HG03095 (cell line): ENCODE data around the gene DSG3.
"Not testable (repeated sequence)": the region's sequence is repeated elsewhere in the genome, so short reads cannot be mapped to it uniquely, and the experiment has no call there.

Experiments used
- ATAC-seq: cut with Tn5 transposase; IDR thresholded peaks from one replicate; pipeline ENCODE4 v1.9.1; 2021; ENCODE audit warnings: moderate library complexity; ENCODE audit not compliant: unreplicated experiment

Gene DSG3

DNA sequence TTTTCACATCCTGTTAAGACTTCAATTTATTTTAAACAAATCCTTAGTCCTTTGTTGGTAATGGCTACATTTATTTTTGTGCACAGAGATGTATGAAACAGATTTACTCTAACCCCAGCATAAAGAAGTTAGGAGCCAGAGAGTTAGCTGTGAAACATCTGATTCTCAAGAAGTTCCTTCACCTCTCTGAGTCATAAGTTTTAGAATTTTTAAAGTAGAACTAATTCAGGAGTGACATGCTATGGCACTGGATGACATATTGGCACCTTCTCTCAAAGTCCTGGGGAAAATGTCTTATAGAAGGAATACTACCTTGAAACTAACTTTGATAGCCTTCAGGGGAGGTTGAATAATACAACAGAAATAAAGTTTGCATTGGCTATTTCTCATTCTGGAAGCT, 44.0 kb downstream of the DSG3 start:
- ATAC-seq = no peak

DNA sequence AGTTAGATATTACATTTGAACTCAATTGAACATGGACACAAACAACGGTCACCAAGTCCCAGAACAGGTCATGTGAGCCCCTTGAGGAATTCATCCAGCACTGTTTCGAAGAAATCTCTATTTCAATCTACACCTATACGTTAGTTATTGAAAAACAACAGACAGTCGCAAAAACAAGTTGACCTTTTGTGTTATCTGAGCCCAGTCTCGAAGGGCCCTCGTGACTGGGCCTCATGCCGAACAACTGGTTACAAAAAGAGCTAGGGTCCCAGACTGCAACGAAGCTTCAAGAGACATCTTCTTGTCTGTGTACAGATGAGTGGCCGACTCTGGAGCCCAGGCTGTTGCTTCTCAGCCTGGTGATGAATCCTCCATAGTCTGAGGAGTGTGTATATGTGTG, 45.1 kb downstream of the DSG3 start:
- no peak for ATAC-seq

DNA sequence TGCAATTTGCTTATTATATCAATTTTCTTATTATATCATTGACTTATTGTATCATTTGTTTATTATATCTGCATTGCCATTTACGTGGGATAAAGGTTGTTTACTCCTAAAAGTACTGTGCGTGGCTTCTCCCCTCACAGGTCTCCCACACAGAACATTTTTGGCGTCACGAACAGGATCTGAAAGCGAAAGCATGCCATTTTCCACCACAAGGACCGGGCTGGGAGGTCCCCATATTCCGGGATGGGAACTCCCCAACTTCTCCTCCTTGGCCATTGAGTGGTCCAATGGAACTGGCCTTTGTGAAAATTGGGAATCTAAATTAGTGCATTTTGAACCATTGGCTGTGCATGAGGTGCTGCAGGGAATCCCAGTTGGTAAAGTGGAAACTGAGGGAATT, 45.6 kb downstream of the DSG3 start:
- no peak for ATAC-seq

DNA sequence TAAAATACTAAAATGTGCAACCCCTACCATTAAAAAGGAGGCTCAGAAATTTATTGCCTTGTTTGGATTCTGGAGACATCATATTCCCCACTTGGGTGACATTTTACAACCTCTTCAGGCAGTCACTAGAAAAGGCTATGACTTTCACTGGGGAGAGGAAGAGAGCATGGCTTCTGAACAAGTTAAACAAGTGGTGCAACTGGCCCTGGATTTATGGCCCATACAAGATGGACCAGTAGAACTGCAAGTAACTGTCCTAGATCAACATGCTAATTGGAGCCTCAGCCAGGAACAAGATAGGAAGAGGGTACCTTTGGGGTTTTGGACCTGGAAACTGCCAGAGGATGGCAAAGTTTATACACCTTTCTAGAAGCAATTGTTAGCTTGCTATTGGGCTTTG, 46.4 kb downstream of the DSG3 start:
- ATAC-seq = no peak

DNA sequence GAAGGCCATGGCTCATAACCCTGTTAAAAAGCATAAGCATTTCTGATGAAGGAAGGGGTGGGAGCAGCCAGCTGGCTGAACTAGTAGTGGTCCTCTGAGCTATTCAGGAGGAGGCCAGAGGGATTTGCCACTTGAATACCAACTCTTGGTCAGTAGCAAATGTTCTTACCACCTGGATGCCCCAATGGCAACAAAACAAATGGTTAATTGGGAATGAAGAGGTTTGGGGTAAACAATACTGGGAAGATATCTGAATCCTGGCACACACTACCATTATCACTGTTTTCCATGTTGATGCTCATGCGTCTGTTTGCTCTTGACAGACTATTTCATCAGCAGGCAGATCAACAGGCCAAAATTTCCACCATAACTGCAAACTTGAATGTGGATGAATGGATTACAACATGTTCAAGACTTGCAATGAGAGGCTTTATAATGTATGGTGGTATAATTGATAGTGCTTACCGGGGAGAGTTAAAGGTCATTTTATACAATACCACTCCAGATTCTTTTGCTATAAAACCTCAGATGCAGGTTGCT, 47.2 kb downstream of the DSG3 start:
- not testable (repeated sequence) for ATAC-seq

DNA sequence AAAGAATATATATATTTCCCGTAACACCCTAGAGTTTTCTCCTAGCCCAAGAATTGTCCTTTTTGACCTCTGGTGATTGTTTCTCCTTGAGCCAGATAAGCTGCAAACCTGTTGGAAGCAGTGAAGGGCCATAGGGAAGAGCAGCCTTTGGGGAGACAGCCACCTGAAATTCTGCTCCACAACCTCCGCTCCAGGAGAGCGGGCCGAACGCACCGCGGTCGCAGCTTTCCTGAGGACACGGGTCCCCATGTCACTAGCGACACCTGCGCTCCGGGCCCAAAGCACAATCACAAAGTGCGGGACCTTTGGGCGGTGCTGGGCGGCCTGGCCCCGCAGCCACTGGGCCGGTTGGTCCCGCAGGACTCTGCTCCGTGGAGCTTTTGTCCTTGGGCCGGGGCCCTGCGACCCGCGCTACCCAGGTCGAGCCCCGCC, 49.9 kb downstream of the DSG3 start:
- peak; percentile 0 for ATAC-seq

DNA sequence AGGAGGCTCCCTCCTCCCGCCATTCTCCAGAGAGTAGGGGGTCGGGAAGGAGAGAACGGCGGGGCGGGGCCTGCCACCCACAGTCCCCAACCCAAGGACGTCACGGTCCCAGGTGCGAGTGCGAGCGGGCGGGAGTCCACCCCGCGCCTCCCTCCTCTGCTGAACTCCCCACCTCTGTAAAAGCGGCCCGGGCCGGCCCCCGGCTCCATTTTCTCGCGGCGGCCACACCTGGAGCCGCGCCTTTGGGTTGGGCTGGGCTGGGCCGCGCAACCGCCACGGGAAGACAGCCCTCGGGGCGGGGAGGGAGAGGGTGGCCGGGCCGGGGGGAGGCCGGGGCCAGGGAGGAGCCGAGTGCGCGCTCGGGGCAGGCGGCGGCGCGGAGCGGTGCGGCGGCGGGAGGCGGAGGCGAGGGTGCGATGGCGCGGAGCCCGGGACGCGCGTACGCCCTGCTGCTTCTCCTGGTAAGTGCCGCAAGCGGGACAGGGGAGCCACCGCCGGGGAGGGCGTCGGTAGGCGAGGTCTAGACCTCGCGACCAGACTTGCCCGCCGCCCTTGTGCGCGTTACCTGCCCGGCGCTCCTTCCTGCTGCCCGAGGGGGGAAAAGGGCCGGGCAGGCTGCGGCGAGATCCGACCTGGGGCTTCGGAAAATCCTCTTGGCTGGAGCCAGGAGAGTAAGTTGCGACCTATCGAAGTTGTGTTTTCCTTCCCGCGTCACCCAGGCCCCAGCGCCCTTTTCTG, 50.5 kb downstream of the DSG3 start, which contains the start of gene DSG2:
Gene DSG2, plus strand, starts transcription at position 342 of the 738 bp plus-strand sequence. Its CDS starts 75 bp downstream, at position 417.
- peak; percentile 45 for ATAC-seq

DNA sequence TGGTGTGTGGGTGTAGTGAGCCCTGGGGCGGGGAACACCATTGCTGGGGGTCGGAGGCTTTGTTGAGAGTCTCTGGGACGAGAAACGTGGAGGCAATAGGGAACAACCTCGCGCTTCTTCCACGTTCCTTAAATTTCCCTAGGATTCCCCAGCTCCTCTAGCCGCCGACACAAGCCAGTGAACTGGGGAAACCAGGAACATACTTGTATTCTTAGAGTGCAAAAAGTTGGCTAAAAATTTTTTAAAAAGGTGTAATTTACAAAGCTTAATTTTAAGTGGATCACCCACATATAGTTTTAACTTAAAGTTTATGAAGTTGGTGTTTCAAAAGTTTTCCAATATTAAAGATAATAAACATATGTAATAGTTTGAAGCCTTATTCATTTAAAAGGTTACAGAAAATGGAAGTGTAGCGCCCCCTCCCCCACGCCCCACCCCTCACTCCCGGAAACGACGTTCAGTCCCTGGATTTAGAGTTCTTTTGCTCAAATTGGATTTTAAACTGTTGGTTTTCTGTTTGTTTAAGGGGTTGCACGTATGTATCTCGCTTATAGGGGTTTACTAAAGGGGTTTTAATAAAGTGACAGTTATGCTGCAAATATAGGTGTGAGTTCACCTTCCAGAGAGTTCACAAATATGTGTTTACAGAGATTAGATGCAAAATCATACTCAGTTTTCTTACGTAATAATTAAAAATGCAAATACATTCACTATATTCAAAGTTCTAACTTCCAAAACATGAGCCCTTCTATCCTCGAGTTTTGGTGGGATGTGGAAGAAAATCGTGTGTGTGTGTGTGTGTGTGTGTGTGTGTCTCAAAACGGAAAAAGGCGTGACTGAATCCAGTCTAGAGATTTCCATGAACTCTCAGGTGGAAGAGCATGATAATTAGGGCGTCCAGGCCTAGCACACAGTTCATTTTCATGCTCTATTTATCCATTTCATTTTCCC, 51.3 kb downstream of the DSG3 start:
- no peak for ATAC-seq

DNA sequence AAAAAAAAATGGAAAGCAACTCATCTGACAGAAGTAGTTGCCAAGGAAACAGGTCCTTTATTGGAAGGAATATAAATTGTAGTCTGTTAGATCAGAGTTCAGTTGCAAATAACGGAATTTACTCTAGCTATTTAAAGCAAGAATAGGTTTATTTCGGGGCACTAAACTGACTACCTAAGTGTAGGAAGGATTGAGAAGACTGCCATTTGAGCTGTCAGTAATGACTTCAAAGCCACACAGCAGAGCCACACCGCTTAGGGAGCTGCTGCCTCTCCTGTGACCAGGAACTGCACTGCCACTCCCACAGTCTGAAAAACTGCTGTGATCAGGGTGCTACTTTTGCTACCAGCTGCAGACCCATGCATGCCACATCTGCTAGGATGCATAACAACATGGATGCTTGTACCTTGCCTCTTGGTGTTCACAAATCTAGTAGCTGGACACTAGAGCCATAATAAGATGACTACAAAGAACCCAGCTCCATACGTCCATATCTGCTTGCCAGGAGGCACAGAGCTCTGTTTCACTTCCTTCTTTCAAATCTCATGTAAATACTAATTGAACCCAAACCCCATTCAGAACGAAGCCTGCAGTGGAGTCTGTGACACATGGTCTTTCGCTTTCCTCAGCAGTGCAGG, 52.6 kb downstream of the DSG3 start:
- peak; percentile 87 for ATAC-seq

DNA sequence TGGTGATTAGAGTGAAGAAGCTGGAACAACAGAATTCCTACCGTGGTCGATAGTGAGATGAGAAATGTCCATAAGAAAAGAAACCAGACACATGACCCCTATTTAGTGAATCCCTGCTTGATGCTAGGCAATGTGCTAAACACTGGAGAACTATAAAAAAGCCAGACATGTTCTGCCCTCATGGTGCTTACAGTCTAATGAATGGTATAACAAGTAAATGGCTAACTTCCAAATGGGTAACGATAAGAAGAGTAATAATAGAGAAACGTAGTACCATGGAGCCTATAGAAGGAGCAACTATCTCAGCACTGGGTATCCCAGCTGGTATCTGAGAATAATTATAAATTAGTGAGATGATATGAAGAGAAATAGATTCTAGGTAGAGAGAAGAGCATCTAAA, 55.5 kb downstream of the DSG3 start:
- ATAC-seq = no peak

DNA sequence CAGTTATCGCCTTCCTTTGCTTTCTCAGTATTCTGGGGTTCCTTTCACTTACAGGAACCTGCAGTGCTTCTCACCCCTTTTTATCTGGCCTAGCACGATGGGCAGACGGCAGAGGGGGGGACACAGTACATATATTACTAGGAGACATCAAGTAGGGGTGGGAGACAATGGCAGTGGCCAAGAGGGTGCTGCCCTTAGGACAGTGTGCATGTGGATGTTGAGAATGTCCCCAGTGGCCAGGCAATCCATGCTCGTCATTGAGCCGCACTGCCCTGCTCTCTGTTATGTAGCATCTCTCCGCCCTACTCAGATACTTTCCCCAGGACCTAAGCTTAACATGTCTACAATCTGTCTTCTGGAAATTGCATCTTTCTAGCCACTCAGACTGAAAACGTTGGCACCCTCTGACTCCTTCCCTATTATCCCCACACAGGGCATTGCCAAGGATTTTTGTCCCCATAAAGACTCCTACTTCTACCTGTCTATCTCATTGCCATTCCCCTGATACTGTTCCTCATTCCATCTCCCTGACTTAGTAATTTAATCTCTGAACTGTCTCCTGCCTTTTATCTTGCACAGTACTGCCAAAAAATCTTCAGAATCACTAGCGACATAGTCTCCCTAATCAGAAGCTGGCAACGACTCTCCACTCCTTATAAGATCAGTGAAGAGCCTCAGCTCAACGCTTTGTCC, 57.1 kb downstream of the DSG3 start:
- ATAC-seq = no peak

DNA sequence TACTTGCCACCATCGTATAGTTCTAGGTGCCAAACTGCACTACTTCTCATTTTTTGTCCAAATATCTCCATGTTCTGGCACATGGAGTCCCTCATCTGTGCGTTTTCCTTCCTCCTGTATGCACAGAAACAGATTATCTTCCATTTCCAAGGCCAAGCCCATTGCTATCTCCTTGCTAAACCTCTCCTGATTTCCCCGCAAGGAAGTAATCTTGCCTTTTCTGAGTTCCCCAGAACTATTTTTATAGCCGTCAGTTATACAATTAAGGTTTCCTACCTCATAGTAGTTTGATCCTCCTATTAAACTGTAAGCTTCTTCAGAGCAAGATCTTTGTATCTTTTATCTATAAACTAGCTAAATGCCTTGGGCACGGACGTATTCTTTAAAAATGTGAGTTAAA, 57.6 kb downstream of the DSG3 start:
- ATAC-seq = no peak

DNA sequence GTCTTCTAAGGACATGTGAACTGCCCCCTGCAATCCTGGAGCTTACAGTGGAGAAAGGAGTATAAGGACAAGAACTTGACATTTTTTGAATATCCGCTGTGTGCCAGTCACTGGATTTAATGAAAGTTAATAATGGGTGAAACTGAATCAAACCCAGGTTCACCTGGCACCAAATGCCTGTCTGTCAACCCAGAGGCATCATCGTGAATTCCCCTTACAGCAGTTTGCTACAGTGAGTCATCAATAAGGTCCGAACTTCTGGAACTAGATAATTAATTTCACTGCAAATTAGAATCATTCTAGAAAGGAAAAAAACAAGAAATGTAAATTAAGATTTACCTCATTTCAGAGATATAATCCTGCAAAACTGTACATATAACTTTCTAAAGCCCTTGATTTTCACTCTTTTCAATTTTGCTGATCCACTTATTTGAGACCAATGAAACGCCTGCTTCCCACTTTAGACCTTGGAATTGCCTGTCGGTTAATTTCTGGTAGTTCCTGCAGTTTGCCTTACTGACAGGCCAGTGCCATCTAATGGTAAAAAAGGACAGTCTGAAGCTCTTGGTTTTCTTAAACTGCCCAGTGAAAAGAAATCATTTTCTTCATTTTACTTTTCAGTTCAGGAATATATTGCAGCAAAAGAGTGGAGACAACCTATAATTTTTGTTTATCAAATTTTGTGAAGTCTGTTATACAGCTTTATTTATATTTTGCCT, 58.6 kb downstream of the DSG3 start:
- no peak for ATAC-seq

DNA sequence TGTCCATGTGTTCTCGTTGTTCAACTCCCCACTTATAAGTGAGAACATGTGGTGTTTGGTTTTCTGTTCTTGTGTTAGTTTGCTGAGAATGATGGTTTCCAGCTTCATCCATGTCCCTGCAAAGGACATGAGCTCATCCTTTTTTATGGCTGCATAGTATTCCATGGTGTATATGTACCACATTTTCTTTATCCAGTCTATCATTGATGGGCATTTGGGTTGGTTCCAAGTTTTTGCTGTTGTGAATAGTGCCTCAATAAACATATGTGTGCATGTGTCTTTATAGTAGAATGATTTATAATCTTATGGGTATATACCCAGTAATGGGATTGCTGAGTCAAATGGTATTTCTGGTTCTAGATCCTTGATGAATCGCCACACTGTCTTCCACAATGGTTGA, 59.6 kb downstream of the DSG3 start:
- not testable (repeated sequence) for ATAC-seq

DNA sequence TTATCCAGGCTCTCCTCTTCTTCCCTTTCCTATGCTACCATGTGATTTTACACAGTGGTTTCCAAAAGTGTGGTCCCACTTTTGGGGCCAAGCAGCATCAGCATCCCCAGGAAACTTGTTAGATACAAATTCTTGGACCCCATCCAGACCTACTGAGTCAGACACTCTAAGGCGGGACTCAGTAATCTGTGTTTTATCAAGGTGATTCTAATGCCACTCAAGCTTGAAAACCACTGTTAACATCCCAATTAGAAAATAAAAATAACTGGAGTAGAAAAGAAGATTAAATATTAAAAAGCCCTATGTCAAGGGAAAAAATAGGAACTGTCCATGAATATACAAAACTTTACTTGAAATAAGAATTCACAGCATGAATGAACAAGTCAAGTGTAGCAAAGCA, 61.2 kb downstream of the DSG3 start:
- ATAC-seq = no peak

DNA sequence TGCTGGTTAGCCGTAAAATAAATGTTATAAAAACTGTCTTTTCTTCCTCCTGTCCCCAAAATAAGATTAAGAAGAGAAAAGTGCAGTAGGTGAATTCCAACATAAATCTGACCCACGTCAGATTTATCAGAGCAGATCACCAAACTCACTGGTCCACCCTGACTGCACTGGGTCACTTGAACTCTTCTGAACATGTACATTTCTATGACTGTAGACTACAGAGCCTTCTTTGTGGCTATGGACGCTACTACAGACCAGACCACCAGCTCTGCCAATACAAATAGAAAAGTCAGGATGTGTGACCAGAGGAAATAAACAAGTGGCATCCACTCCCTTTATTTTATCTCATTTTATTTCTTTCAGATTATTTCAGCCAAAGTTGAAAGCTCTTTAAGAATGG, 62.0 kb downstream of the DSG3 start:
- no peak for ATAC-seq

DNA sequence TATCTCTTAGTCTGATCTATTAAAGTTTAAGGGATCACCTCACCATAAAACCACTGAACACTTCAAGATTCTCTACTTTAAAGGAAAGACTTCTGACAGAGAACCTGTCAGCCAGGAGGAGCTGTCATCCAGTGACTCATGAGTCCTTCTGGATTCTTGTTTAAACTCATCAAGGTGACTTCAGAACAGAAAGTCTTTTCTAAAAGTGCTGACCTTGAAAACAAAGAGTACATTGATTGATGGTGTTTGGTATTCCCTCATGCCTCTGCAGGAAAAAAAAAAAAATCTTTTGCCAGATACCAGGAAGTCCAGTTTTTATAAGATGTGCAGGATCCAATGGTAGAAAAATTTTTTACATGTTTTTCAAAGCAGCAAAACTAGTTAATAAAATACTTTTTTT, 62.8 kb downstream of the DSG3 start:
- ATAC-seq = no peak

DNA sequence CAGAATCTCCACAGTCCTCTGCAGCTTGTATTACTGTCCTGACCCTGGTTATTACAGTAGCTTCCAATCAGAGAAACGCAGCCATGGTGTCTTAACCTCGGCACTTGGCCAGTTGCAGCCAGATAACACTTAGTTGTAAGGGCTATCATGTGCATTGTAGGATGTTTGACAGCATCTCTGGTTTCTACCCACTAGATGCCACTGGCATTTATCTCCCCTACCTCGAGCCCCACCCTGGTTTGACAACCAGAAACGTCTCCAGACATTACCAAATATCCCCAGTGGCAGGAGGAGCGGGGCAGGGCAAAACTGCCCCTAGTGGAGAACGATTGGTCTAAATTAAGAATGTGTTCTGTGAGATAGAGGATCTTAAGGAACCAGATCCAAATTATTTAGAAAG, 63.6 kb downstream of the DSG3 start:
- no peak for ATAC-seq

DNA sequence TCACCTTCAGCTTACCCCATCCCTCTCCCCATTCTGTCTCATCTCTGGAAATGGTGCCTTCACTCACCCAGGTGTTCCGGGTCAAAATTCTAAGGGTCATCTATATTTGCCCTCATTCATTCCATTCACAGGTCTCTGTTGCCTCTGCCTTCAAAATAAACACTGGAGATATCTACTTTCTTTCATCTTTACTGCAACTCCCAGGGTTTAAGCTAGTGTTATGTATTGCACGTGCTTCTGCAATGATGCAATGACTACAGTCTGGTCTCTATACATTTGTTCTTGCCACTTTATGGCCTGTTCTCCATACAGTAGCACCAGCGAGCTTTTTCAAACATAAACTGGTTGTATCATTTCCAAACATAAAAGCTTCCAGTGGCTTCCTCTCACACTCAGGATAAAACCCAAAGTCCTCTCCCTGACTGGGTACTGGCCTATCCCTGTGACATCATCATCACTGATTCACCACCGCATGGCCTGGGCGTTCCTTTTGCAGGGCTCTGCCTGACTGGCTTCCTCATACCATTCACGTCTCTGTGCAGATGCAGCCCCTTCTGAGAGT, 64.7 kb downstream of the DSG3 start:
- no peak for ATAC-seq
